NCI-H2196 treated with DMSO at 0.1 percent for 48 hours (cell line): ENCODE data around the gene GPR139.

Experiments
- DNase-seq: peaks from one replicate; lab custom pipeline; 2025; ENCODE audit not compliant: unreplicated experiment; lab: John Stamatoyannopoulos, UW

GPR139 gene

GRCh38 chr16:20056436-20056835 lies 17.3 kb downstream of the GPR139 start:
- no peak for DNase-seq

DNA sequence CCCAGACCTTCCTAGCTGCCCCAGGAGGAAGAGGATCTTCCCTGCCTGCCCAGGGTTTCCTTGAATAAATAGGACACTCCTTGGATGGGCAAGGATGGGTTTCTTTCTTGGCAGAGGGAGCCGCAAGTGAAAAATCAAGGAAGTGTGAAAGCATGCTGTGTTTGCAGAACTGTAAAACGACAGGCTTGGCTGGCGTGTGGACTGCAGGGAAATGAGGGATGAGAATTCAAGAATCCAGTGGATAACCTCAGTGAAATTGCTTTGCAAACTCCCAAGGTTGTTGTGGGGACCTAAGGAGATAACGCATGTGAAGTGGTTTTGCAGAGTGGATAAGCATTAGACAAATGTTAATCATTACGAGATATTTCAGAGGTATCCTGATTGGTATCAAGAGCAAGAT lies 20.4 kb downstream of the GPR139 start:
- no peak for DNase-seq

- no peak for DNase-seq
Measured at GRCh38 chr16:20051611-20052010, 22.1 kb downstream of the GPR139 start.

DNA sequence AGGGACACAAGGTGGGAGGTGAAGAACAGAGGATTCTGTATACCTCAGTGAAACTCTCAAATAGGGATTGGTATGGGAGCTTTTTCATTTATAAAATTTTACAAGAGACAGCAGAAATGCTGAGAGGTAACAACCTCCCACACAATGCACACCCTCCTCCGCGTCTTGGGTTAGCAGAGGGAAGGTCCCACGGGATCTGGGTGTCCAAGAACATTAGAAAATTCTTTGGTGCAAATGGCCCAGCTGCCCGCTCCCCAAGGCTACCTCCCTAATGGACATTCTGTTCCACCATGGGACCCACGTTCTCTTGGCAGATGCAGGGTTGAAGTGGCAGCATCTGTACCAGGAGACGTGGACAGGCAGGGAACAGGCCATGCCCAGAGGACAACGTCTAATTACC lies 22.5 kb downstream of the GPR139 start:
- no peak for DNase-seq

- peak; percentile 18 for DNase-seq
Measured at GRCh38 chr16:20049831-20050230, 23.9 kb downstream of the GPR139 start.

GRCh38 chr16:20045886-20046285 lies 27.8 kb downstream of the GPR139 start:
- no peak for DNase-seq

DNA sequence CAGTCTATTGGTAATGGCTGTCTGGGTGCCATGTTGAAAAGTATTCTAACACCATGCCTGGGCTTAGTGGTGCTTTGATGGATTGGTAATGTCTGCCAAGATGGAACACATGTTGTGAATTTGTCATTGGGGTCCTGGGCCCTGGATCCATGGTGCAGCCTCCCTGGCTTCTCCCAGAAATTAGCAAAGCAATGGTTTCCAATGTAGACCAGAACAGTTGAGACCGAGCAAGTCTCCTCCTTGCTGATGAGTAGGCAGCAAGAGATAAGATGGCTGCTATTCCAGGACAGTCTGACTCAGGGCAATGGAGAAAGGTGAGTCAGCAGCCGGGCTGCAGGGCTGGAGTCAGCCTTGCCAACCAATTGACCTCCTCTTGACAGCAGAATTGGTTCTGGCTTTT lies 30.8 kb downstream of the GPR139 start:
- no peak for DNase-seq

GRCh38 chr16:20041924-20042596 lies 31.6 kb downstream of the GPR139 start:
- no peak for DNase-seq

DNA sequence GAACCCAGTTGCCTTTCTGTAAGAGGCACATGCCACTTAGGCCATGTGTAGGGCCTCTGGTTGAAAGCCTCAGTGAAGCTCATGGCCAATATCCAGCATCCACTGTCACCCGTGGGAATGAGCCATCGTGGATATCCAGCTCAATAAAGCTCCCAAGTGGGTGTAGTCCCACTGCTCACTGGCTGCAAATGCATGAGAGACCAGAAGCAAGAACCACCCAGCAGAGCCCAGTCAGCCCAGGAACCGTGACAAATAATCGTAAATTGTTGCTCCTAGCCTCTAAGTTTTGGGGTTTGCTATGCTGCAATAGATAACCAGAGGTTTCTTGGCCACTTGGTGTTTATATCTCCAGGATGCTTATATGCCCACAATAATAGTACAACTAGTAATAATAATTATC lies 33.7 kb downstream of the GPR139 start:
- DNase-seq: no peak

DNA sequence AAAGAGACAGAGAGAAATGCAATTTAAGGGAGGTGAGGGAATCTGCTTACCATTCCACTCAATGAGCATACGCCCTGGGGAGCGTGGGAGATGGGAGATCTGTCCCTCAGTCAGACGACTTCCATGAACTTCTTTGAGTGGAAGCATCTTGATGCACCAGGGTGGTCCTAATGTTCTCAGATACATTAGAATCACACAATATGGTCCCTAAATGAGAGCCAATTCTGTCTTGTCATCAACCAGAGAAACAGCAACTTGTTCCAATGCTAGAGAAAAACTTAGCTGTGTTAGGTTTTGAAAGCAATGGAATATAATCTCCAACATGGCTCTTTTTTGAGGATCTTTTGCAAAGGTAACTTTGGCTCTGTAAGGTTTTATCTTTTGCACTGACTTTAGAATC lies 44.1 kb downstream of the GPR139 start:
- DNase-seq: no peak

GRCh38 chr16:20026361-20027072 lies 47.2 kb downstream of the GPR139 start:
- DNase-seq: no peak

DNA sequence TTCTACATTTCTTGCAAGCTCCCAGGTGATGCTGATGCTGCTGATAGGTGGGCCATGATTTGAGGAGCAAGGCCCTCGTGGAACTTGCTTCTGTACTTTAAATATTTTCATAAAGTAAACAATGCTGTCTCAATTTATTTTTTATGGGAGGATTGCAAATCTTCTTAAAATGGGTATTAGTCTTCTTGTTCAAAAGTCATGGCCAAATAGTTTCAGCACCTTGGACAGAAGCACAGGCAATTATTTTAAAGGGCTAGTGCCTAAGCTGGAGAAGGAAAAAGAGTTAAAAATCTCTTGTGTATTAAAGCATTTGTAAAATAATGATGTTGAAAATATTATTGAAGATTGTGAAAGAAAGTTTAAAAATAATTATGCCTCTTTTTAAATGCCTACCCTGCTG lies 50.5 kb downstream of the GPR139 start:
- DNase-seq: no peak

GRCh38 chr16:20020976-20021375 lies 52.7 kb downstream of the GPR139 start:
- DNase-seq: no peak

GRCh38 chr16:20020083-20020482 lies 53.6 kb downstream of the GPR139 start:
- no peak for DNase-seq

GRCh38 chr16:20016234-20016633 lies 57.5 kb downstream of the GPR139 start:
- DNase-seq: no peak

- no peak for DNase-seq
Measured at GRCh38 chr16:20004931-20005330, 68.8 kb downstream of the GPR139 start.

GRCh38 chr16:20002936-20003335 lies 70.8 kb downstream of the GPR139 start:
- no peak for DNase-seq

- no peak for DNase-seq
Measured at GRCh38 chr16:20001856-20002707, 71.6 kb downstream of the GPR139 start.

DNA sequence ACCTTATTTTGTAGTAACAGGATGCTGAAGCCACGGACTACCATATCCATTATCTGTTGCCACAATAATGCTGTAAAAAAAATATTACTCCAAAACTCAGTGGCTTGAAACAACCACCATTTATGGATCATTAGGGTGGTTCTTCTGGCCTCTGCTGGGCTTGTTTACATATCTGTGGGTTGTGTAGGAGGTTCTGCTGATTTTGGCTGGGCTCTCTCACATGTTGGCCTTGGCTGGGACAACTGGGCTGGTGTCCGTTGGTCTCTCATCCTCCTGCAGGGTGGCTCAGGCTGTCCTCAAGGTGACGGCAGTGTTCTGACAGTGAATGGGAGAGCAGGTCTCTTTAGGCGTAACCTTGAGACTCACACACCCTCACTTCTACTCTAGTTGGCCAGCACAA lies 76.0 kb downstream of the GPR139 start:
- DNase-seq: no peak

DNA sequence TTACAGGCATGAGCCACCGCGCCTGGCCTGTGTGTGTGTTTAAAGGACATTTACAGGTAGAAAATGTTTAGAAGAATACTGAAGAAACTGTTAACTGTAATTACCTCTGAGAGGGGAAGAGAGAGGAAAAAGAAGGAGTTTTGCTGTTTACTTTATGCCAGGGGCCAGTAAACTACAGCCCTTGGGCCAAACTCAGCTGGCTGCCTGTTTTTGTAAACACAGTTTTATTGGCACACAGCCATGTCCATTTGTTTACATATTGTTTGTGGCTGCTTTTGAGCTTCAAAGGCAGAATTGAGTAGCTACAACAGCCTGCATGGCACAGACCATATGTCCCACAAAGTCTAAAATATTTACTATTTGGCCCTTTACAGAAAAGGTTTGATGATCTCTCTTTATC lies 76.4 kb downstream of the GPR139 start:
- DNase-seq: peak; percentile 56

DNA sequence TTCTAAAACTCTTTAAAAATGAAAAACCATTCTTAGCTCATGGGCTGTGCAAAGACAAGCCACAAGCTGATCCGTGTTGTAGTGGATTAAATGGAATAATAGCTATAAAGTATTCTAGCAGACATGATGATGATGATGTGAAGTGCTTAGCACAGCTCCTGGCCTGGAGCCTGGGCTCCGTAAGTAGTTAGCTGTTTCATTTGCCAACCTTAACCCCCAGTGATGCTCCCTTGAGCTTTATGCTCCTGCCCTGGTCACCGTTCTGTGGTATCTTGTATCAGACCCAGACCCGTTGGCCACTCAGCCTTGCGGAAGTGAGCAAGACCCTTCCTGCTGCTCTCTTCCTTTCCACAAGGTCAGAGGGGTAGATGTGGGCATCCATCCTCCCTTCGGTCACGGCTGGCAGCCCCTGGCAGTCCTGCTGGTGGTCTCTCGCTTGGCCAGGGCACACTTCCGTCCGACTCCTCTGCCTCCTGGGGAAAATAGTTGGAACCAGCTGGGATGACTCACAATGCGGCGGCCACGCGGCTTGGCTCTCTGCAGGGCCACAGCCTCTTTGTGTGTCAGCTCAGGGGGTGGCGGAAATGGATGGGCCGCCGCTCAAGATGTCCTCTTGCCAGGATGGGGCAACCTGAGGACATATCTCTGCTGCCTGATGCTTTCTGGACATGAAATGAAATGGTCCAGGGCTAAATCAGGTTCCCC lies 79.1 kb downstream of the GPR139 start:
- DNase-seq: no peak
